GM12878 (cell line): ENCODE results near the gene ACTR10. TPM values are rescaled to one million over a fixed set of nuclear protein-coding genes. Genes with fewer than 3 reads are reported as not detected.

ENCODE experiments used
- ATAC-seq: fragments of 200-7000 bp; cut with Tn5 transposase; 3 replicates; pipeline ENCODE4 v1.9.1; 2020; ENCODE audit warnings: mild to moderate bottlenecking, moderate library complexity
- BruUV-seq: library from RNA; stranded (reverse); fragments of 400-500 nt; replicated peaks from 2 replicates; lab custom pipeline; 2021; lab: Mats Ljungman, UMichigan
- CTCF ChIA-PET: fragments of 300-600 bp; sonication (Branson Sonifier 250); formaldehyde crosslinking; extraction: SDS; loops from one replicate; lab custom pipeline; 2021; ENCODE audit warnings: inconsistent platforms; lab: Yijun Ruan, JAX
- POLR2A ChIA-PET: fragments of 350-600 bp; formaldehyde crosslinking; extraction: SDS; loops from one replicate; lab custom pipeline; 2021; ENCODE audit warnings: inconsistent platforms; lab: Charles Lee
- RAD21 ChIA-PET: fragments of 300-600 bp; sonication (Branson Sonifier 250); formaldehyde crosslinking; loops from one replicate; lab custom pipeline; 2023; ENCODE audit warnings: antibody characterized with exemption; ENCODE audit not compliant: unreplicated experiment; lab: Charles Lee
- SMC1A ChIA-PET: fragments of 300-600 bp; sonication (Branson Sonifier 250); formaldehyde crosslinking; loops from one replicate; lab custom pipeline; 2023; ENCODE audit not compliant: unreplicated experiment, uncharacterized antibody; lab: Charles Lee
- DNase-seq: peaks from one replicate; pipeline ENCODE4 v3.0.0-alpha.2; 2011; ENCODE audit warnings: low read depth, low spot score
- FAIRE-seq: peaks from 3 replicates; lab custom pipeline; 2011; peaks lifted over from hg19 to GRCh38; lab: Jason Lieb, UNC
- H2AFZ ChIP-seq: 2 replicates; pipeline ENCODE4 v1.6.0; 2011; ENCODE audit warnings: low read depth, low read length, control low read depth; ENCODE audit not compliant: control insufficient read depth
- H3K27ac ChIP-seq: 2 replicates; pipeline ENCODE4 v1.5.1; 2011; ENCODE audit warnings: control low read depth; ENCODE audit not compliant: control insufficient read depth, insufficient read depth
- H3K27me3 ChIP-seq, 2 experiments: replicated peaks in 1 of 2; 2 replicates each; pipeline versions ENCODE4 v1.6.0 to v1.6.1; 2011; ENCODE audit warnings: low read length in 1 of 2; ENCODE audit not compliant: control insufficient read depth in 2 of 2, insufficient read depth in 2 of 2
- H3K36me3 ChIP-seq, 2 experiments: 2 replicates each; pipeline ENCODE4 v1.5.1; 2011; ENCODE audit warnings: low read length in 1 of 2; ENCODE audit not compliant: control insufficient read depth in 2 of 2, insufficient read depth in 2 of 2
- H3K4me1 ChIP-seq: 2 replicates; pipeline ENCODE4 v1.6.1; 2011; ENCODE audit warnings: mild to moderate bottlenecking, low read length, moderate library complexity, mixed read lengths; ENCODE audit not compliant: control insufficient read depth, insufficient read depth
- H3K4me2 ChIP-seq: 2 replicates; pipeline ENCODE4 v1.6.0; 2011; ENCODE audit warnings: control low read depth; ENCODE audit not compliant: control insufficient read depth, insufficient read depth
- H3K4me3 ChIP-seq: fragments of 200-600 bp; sonication (generic); 2 replicates; pipeline ENCODE4 v1.5.1; 2016
- H3K79me2 ChIP-seq: 2 replicates; pipeline ENCODE4 v1.6.0; 2011; ENCODE audit warnings: low read length; ENCODE audit not compliant: control insufficient read depth, insufficient read depth
- H3K9ac ChIP-seq: 2 replicates; pipeline ENCODE4 v1.8.0; 2011; ENCODE audit warnings: low read length, control low read depth, mixed read lengths; ENCODE audit not compliant: control insufficient read depth, insufficient read depth
- H3K9me3 ChIP-seq: replicated peaks from 3 replicates; pipeline ENCODE4 v1.5.1; 2011; ENCODE audit warnings: mild to moderate bottlenecking, low read length; ENCODE audit not compliant: control insufficient read depth, insufficient read depth
- H4K20me1 ChIP-seq: 2 replicates; pipeline ENCODE4 v1.6.0; 2011; ENCODE audit not compliant: control insufficient read depth, insufficient read depth
- ATF2 ChIP-seq: IDR thresholded peaks from 2 replicates; pipeline ENCODE4 v1.6.1; 2012; ENCODE audit warnings: low read length, inconsistent platforms
- CBFB ChIP-seq: IDR thresholded peaks from 2 replicates; pipeline ENCODE4 v1.6.1; 2016; ENCODE audit warnings: antibody characterized with exemption, low read depth
- CEBPB ChIP-seq, 2 experiments: fragments of 150-350 bp in 1 of 2; IDR thresholded peaks; 2 replicates each; pipeline ENCODE4 v1.6.1; 2012 to 2014; ENCODE audit warnings: low read depth in 2 of 2, low read length in 2 of 2, borderline replicate concordance in 1 of 2, inconsistent platforms in 1 of 2
- EED ChIP-seq: sonication (generic); IDR thresholded peaks from 2 replicates; pipeline ENCODE4 v1.6.1; 2016; ENCODE audit warnings: antibody characterized with exemption, low read depth
- HCFC1 ChIP-seq: fragments of 150-350 bp; IDR thresholded peaks from 2 replicates; pipeline ENCODE4 v1.6.1; 2014; ENCODE audit warnings: low read length
- NFYA ChIP-seq: IDR thresholded peaks from 2 replicates; pipeline ENCODE4 v1.6.1; 2011; ENCODE audit warnings: low read depth, mild to moderate bottlenecking, low read length, improper control_type of control experiment, borderline replicate concordance
- PAX5 ChIP-seq: IDR thresholded peaks from 2 replicates; pipeline ENCODE4 v1.6.1; 2011; ENCODE audit warnings: low read depth, low read length, borderline replicate concordance
- PKNOX1 ChIP-seq: fragments of 450-650 bp; IDR thresholded peaks from 2 replicates; pipeline ENCODE4 v1.6.1; 2016; ENCODE audit warnings: mild to moderate bottlenecking
- PML ChIP-seq: IDR thresholded peaks from 2 replicates; pipeline ENCODE4 v1.6.1; 2012; ENCODE audit warnings: low read length, inconsistent platforms
- RAD21 ChIP-seq: IDR thresholded peaks from 2 replicates; pipeline ENCODE4 v1.6.1; 2011; ENCODE audit warnings: mild to moderate bottlenecking, low read depth, low read length, moderate library complexity; ENCODE audit not compliant: insufficient read depth
- REST ChIP-seq: IDR thresholded peaks from 2 replicates; pipeline ENCODE4 v1.6.1; 2012; ENCODE audit warnings: mild to moderate bottlenecking, low read depth, low read length
- RFX5 ChIP-seq: IDR thresholded peaks from 2 replicates; pipeline ENCODE4 v1.6.1; 2011; ENCODE audit warnings: low read depth, low read length, improper control_type of control experiment
- SMAD1 ChIP-seq: fragments of 450-650 bp; IDR thresholded peaks from 2 replicates; pipeline ENCODE4 v1.6.1; 2018; ENCODE audit warnings: mild to moderate bottlenecking, low read depth; ENCODE audit not compliant: partially characterized antibody
- SMAD5 ChIP-seq: IDR thresholded peaks from 2 replicates; pipeline ENCODE4 v1.6.1; 2016; ENCODE audit warnings: antibody characterized with exemption, low read depth
- SMARCA5 ChIP-seq: fragments of 450-650 bp; IDR thresholded peaks from 2 replicates; pipeline ENCODE4 v1.6.1; 2017; ENCODE audit warnings: mild to moderate bottlenecking
- SMC3 ChIP-seq: IDR thresholded peaks from 2 replicates; pipeline ENCODE4 v1.6.1; 2011; ENCODE audit warnings: low read length, improper control_type of control experiment, borderline replicate concordance
- STAT3 ChIP-seq: IDR thresholded peaks from 2 replicates; pipeline ENCODE4 v1.6.1; 2011; ENCODE audit warnings: low read depth, low read length, improper control_type of control experiment
- TAF1 ChIP-seq: IDR thresholded peaks from 2 replicates; pipeline ENCODE4 v1.6.1; 2011; ENCODE audit warnings: mild to moderate bottlenecking, low read depth, low read length, borderline replicate concordance
- USF1 ChIP-seq: IDR thresholded peaks from 2 replicates; pipeline ENCODE4 v1.6.1; 2011; ENCODE audit warnings: borderline replicate concordance, low read depth, mild to moderate bottlenecking, moderate library complexity, mixed read lengths, low read length; ENCODE audit not compliant: insufficient read depth; ENCODE audit errors: extremely low read length
- ZNF24 ChIP-seq: fragments of 450-650 bp; IDR thresholded peaks from 2 replicates; pipeline ENCODE4 v1.6.1; 2017; ENCODE audit warnings: antibody characterized with exemption, mild to moderate bottlenecking
- WGBS: methylation state at CpG from one replicate; pipeline ENCODE4 v1.1.6; 2016; ENCODE audit warnings: low lambda C conversion rate; ENCODE audit not compliant: insufficient replicate concordance, insufficient coverage; ENCODE audit errors: missing lambda C conversion rate; 5-methylcytosine and 5-hydroxymethylcytosine counted together
- in situ Hi-C: fragments of 300-500 bp; cut with MboI; formaldehyde crosslinking; loops from 9 replicates; pipeline ENCODE4 v1.14.3; 2018; ENCODE audit warnings: mixed read lengths
- intact Hi-C: fragments of 100-400 bp; cut with micrococcal nuclease; formaldehyde crosslinking; loops from one replicate; pipeline ENCODE4 v1.14.2; 2022; ENCODE audit not compliant: unreplicated experiment
- polyA plus RNA-seq, 11 experiments: library from polyadenylated mRNA; depleted of rRNA in 4 of 11; unstranded in 6 of 11; stranded (reverse) in 5 of 11; fragments of >200 nt; fragmentation: Nextera tagmentation in 4 of 11; fragmentation: Illumina TruSeq in 1 of 11; extraction: Ambion mirVana in 4 of 11; extraction: Trizol in 1 of 11; gene quantifications; 1 replicate in 1 of 11; 2 replicates in 10 of 11; pipeline versions ENCODE4 v1.2.1 to v1.2.3, GENCODE V29; 2011 to 2016; ENCODE audit warnings: inconsistent platforms in 2 of 11, missing spikeins in 2 of 11, low read depth in 1 of 11
- total RNA-seq, 4 experiments: library from RNA; depleted of rRNA in 3 of 4; stranded (reverse); fragments of >200 nt in 3 of 4; fragmentation: Illumina TruSeq in 1 of 4; extraction: Trizol in 1 of 4; gene quantifications; 2 replicates each; pipeline versions ENCODE4 v1.2.1 to v1.2.3, GENCODE V29; 2013 to 2021

Gene ACTR10
- total and polyA plus RNA-seq, 10 of the 15 experiments (the other 5 are each of a cell fraction or from before 2014, with no cell fraction given): 26.0 to 74.3 (median 38.9) TPM

- H3K9me3 ChIP-seq: no peaks in the 10 kb centered on the region
- H3K27me3 ChIP-seq: no peaks in the 10 kb centered on the region
- TF ChIP-seq SMAD1 (no peak), RAD21 (no peak), REST (no peak), ZNF24 (no peak), EED (no peak), HCFC1 (no peak), PKNOX1 (no peak), CBFB (no peak), SMAD5 (no peak), ATF2 (no peak), PML (no peak), RFX5 (no peak), TAF1 (no peak), NFYA (no peak), USF1 (no peak), PAX5 (no peak), SMC3 (no peak), STAT3 (no peak), CEBPB (IDR thresholded peaks at IDR 0.05; ENCODE audit: borderline replicate concordance in 1 of 2, low read depth in 2 of 2, low read length in 2 of 2) (no peak), SMARCA5 (no peak)
- intact Hi-C loops (no loop called here), in situ Hi-C loops (no loop called here)
- BruUV-seq: no TSS peak
- H2AFZ ChIP-seq: no peak overlapping the region
- H3K27ac ChIP-seq: no peak overlapping the region
- peaks cover 0 to 2% of the 10 kb centered on the region in 2 experiments; a peak in 1 of 4 replicates for H3K36me3 ChIP-seq
- no peaks in the 10 kb centered on the region for H3K4me1 ChIP-seq
- ChIA-PET RAD21 (no interaction called here), CTCF (interaction anchor here (0.9 kb wide), 1 partner anchor 142 kb away, joined by 3 read pairs; no protein-coding TSS in a partner anchor), POLR2A (no interaction called here), SMC1A (interaction anchor here (0.9 kb wide), 1 partner anchor 13 kb away, joined by 4 read pairs; no protein-coding TSS in a partner anchor)
- no peak overlapping the region for H3K4me2 ChIP-seq
- no peak overlapping the region for H3K4me3 ChIP-seq
- no peaks in the 10 kb centered on the region for H3K79me2 ChIP-seq
- WGBS: 100% methylated on average over 2 of the region's 2 CpGs
- no peak for ATAC-seq
- no peak for FAIRE-seq
- no peak for DNase-seq
- H3K9ac ChIP-seq: no peak overlapping the region
- H4K20me1 ChIP-seq: no peaks in the 10 kb centered on the region
These were observed 16.6 kb downstream of the ACTR10 start for GRCh38 chr14:58216544-58216943.
